ENCODE data around the gene DVL1. TPM values are rescaled to one million over a fixed set of nuclear protein-coding genes. Genes with fewer than 3 reads are reported as not detected.

The DVL1 gene
- total RNA-seq, 1 experiment from 2014 or later = 107 TPM

DNA sequence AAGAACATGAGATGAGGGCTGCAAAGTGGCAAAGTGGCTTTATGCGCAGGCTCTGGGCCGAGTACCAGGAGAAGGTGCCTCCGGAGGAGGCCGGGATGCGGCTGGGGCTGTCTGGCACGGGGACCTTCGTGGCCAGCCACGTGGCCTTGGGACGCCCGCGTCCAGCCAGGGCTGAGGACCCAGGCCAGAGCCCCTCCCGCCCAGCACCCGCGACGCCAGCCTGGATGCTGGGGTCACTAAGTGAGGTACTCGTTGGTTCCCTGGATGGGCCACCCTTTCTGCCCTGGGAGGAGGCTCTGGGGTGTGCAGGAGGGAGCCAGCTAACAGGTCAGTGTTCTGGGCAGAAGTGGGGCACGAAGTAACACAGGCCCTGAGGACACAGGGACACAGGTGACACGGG, 56.4 kb downstream of the DVL1 start:
- no peaks in the 10 kb centered on the region for H3K36me3 ChIP-seq
- DNase-seq = no peak
- H3K9me3 ChIP-seq = no peaks in the 10 kb centered on the region
- no peaks in the 10 kb centered on the region for H3K27me3 ChIP-seq
- no peak overlapping the region for H3K4me3 ChIP-seq

DNA sequence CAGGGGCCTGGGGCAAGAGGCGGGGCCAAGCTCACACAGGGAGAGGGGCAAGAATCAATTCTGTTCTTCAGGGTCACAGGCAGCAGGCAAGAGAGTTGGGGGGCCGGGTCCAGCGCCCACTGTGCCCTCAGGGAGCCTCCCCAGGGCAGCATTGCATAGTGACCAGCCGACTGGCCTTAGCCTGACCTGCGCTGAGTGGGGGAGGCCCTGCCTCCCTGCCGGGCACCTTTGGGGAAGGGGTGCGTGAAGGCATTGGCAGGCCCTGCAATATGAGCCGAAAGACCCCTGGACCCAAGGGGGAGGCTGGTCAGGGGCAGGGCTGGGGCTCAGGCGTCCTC, 56.8 kb downstream of the DVL1 start:
- H3K36me3 ChIP-seq = no peaks in the 10 kb centered on the region
- DNase-seq = no peak
- H3K4me3 ChIP-seq = no peak overlapping the region
- no peaks in the 10 kb centered on the region for H3K9me3 ChIP-seq
- no peaks in the 10 kb centered on the region for H3K27me3 ChIP-seq

DNA sequence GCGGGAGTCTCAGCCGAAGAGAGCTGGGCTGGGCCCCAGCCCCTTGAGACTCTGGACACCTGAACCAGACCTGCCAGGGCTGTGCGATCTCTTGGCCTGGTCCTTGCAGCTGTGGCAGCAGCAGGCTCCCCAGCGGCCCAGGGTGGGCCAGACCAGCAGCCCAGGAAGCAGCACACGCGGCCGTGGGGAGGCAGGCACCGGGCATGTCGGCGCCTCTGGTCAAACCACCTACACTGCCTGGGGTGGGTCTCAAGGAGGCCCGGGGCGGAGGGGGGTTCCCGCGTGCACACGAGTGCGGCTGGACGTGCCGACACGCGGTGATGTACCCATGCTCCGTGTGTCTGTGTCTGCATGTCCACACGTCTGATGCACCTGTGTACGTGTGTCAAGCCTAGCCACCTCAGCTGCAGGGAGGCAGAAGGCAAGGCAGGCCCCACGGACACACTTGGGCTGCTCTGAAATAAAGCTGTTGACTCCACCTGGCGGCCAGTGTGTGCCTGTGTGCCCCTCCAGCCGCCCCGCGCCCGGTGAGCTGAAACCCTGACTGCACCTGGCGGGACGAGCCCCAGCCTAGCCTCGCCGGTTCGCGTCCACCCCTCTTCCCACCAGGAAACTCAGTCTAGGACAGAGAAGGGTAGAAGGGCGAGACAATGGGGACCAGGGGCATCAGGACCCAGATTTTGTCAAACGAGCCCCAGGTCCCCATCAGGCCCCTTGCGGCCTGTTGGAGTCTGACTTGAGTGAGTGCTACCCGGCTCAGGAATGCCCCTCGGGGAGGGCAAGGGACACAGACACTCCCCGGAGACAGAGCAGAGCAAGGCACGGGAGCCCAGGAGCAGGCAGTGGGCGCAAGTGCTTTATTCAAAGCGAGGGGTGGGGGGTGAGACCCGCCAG, 57.4 kb downstream of the DVL1 start:
- Histone ChIP-seq H3K27me3 (no peaks in the 10 kb centered on the region), H3K4me3 (no peak overlapping the region), H3K36me3 (no peaks in the 10 kb centered on the region), H3K9me3 (no peaks in the 10 kb centered on the region)
- peak; percentile 38 for DNase-seq

DNA sequence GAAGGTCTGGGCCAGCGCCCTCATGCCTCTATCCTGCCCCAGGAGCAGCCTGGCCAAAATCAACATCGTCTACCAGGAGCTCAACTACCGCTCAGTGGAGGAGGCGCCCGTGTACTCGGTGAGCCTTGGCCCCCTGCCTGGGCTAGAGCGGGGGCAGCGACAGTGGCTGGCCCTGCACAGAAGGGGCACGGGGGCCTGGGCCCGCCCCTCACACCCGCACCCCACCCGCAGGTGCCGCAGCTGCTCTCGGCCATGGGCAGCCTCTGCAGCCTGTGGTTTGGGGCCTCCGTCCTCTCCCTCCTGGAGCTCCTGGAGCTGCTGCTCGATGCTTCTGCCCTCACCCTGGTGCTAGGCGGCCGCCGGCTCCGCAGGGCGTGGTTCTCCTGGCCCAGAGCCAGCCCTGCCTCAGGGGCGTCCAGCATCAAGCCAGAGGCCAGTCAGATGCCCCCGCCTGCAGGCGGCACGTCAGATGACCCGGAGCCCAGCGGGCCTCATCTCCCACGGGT, 58.1 kb downstream of the DVL1 start:
- Histone ChIP-seq H3K27me3 (no peaks in the 10 kb centered on the region), H3K4me3 (no peak overlapping the region), H3K9me3 (no peaks in the 10 kb centered on the region), H3K36me3 (no peaks in the 10 kb centered on the region)
- no peak for DNase-seq

DNA sequence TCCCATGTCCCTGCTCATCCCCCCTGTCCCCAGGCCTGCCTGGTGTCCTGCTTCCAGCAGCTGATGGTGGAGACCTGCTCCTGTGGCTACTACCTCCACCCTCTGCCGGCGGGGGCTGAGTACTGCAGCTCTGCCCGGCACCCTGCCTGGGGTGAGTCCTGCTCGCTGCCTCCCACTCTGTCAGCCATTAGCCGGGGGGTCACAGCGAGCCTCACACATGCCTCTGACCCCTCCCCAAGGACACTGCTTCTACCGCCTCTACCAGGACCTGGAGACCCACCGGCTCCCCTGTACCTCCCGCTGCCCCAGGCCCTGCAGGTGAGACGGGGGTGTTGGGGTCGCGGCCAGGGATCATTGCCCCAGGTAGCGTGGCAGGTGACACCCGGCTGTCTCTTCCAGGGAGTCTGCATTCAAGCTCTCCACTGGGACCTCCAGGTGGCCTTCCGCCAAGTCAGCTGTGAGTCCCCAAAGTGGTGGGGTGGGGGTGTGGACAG, 58.9 kb downstream of the DVL1 start:
- Histone ChIP-seq H3K4me3 (no peak overlapping the region), H3K27me3 (no peaks in the 10 kb centered on the region), H3K9me3 (no peaks in the 10 kb centered on the region), H3K36me3 (no peaks in the 10 kb centered on the region)
- DNase-seq = peak; percentile 62

DNA sequence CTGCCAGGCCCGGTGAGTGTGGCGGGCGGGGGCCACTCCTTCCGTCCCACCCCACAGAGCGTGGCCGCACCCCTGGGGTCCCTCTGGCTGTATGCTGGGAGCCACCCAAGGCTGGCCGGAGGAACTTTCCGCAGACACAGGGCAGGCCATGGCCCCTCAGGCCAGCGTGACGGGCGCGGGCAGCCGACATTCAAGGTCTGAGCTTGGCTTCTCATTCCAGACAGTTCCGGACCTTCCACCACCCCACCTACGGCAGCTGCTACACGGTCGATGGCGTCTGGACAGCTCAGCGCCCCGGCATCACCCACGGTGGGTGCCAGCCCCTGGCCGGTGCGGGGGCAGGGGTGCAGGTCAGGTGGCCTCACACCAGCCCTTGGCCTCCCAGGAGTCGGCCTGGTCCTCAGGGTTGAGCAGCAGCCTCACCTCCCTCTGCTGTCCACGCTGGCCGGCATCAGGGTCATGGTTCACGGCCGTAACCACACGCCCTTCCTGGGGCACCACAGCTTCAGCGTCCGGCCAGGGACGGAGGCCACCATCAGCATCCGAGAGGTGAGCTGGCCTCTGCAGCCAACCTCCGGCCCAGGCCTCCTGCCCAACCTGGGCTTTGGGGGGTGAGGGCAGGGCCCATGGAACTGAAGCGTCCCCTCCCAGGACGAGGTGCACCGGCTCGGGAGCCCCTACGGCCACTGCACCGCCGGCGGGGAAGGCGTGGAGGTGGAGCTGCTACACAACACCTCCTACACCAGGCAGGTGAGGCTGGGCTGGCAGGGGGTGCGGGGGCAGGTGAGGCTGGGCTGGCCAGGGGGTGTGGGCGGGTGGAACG, 61.7 kb downstream of the DVL1 start:
- Histone ChIP-seq H3K9me3 (no peaks in the 10 kb centered on the region), H3K27me3 (no peaks in the 10 kb centered on the region), H3K36me3 (no peaks in the 10 kb centered on the region), H3K4me3 (no peak overlapping the region)
- DNase-seq = no peak

DNA sequence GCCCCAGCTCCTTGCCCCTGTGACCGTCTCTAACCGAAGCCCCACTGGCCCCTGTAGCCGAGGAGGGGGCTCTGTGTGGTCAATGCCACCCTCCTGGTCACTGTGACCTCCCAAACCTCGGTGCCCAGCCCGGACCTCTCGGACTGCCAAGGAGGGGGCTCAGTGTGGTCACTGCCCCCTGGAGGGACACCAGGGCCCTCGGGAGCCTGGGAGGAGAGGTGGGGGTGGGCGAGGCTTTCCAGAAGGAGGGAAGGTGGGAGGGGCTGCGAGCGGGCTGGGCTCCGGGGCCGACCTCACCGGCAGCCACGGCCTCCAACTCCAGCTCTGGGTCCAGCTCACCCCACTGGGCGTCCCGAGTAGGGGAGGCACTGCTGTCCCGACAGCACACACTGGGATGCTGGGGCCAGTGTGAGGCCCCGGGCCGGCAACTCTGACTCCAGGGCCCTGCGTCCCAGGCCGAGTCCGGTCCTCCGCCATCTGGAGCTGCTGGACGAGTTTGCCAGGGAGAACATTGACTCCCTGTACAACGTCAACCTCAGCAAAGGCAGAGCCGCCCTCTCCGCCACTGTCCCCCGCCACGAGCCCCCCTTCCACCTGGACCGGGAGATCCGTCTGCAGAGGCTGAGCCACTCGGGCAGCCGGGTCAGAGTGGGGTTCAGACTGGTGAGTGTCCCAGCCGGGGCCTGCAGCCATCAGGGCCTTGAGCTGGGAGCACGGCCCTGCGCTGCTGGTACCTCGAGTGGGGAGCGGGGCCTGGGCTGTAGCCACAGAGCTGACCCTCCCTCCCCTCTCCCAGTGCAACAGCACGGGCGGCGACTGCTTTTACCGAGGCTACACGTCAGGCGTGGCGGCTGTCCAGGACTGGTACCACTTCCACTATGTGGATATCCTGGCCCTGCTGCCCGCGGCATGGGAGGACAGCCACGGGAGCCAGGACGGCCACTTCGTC, 62.6 kb downstream of the DVL1 start:
- no peaks in the 10 kb centered on the region for H3K36me3 ChIP-seq
- no peaks in the 10 kb centered on the region for H3K9me3 ChIP-seq
- no peak overlapping the region for H3K4me3 ChIP-seq
- no peaks in the 10 kb centered on the region for H3K27me3 ChIP-seq
- no peak for DNase-seq

DNA sequence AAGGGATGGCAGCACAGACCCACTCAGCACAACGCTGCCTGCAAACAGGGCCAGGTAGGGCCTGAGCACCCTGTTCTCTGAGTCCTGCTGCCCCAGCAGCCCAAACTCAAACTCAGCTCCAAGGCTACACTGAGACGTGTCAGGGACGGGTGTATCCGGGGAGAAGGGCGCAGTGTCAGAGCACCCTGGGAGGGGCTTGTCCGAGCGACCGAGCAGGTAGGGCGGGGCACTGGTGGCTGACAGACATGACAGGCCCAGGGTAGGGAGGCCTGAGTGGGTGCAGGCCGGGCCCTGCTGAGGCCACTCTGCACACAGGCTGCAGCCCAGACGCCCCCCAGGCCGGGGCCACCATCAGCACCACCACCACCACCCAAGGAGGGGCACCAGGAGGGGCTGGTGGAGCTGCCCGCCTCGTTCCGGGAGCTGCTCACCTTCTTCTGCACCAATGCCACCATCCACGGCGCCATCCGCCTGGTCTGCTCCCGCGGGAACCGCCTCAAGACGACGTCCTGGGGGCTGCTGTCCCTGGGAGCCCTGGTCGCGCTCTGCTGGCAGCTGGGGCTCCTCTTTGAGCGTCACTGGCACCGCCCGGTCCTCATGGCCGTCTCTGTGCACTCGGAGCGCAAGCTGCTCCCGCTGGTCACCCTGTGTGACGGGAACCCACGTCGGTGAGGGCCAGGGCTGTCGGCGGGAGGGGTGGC, 63.5 kb downstream of the DVL1 start:
- Histone ChIP-seq H3K36me3 (no peaks in the 10 kb centered on the region), H3K9me3 (no peaks in the 10 kb centered on the region), H3K4me3 (no peak overlapping the region), H3K27me3 (no peaks in the 10 kb centered on the region)
- DNase-seq = no peak

Other genes starting within 250 kb of the DVL1 start
- gene C1orf159, start 233.3 kb downstream of the DVL1 start, total RNA-seq (2014; rRNA removed; shearing (Covaris generic); ENCODE audit: low replicate concordance) = 7.3 and 18.2 TPM in 2 replicates
- not detected in 2 replicates for gene TTLL10, start 175.5 kb downstream of the DVL1 start, total RNA-seq (2014; rRNA removed; shearing (Covaris generic); ENCODE audit: low replicate concordance)
- not detected in 2 replicates for gene TNFRSF18, start 142.8 kb downstream of the DVL1 start, total RNA-seq (2014; rRNA removed; shearing (Covaris generic); ENCODE audit: low replicate concordance)
- not detected in 2 replicates for gene TNFRSF4, start 135.3 kb downstream of the DVL1 start, total RNA-seq (2014; rRNA removed; shearing (Covaris generic); ENCODE audit: low replicate concordance)
- 93.0 and 126 TPM in 2 replicates for gene SDF4, start 117.4 kb downstream of the DVL1 start, total RNA-seq (2014; rRNA removed; shearing (Covaris generic); ENCODE audit: low replicate concordance)
- gene B3GALT6, start 117.2 kb downstream of the DVL1 start, total RNA-seq (2014; rRNA removed; shearing (Covaris generic); ENCODE audit: low replicate concordance) = 36.6 and 37.4 TPM in 2 replicates
- 0.26 TPM in 1 of 2 replicates, not detected in the other for gene C1QTNF12, start 102.7 kb downstream of the DVL1 start, total RNA-seq (2014; rRNA removed; shearing (Covaris generic); ENCODE audit: low replicate concordance)
- gene UBE2J2, start 75.6 kb downstream of the DVL1 start, total RNA-seq (2014; rRNA removed; shearing (Covaris generic); ENCODE audit: low replicate concordance) = 66.2 and 94.1 TPM in 2 replicates
- 0.20 and 2.5 TPM in 2 replicates for gene SCNN1D, start 69.0 kb downstream of the DVL1 start, total RNA-seq (2014; rRNA removed; shearing (Covaris generic); ENCODE audit: low replicate concordance)
- 20.0 and 24.2 TPM in 2 replicates for gene ACAP3, start 41.5 kb downstream of the DVL1 start, total RNA-seq (2014; rRNA removed; shearing (Covaris generic); ENCODE audit: low replicate concordance)
- 46.7 and 53.3 TPM in 2 replicates for gene PUSL1, start 40.8 kb downstream of the DVL1 start, total RNA-seq (2014; rRNA removed; shearing (Covaris generic); ENCODE audit: low replicate concordance)
- 55.9 and 70.5 TPM in 2 replicates for gene INTS11, start 24.8 kb downstream of the DVL1 start, total RNA-seq (2014; rRNA removed; shearing (Covaris generic); ENCODE audit: low replicate concordance)
- gene CPTP, start 24.6 kb downstream of the DVL1 start, total RNA-seq (2014; rRNA removed; shearing (Covaris generic); ENCODE audit: low replicate concordance) = 18.1 and 31.1 TPM in 2 replicates
- not detected in 2 replicates for gene TAS1R3, start 18.1 kb downstream of the DVL1 start, total RNA-seq (2014; rRNA removed; shearing (Covaris generic); ENCODE audit: low replicate concordance)
- 259 and 316 TPM in 2 replicates for gene MXRA8, start 9.1 kb upstream of the DVL1 start, total RNA-seq (2014; rRNA removed; shearing (Covaris generic); ENCODE audit: low replicate concordance)
- 94.2 and 226 TPM in 2 replicates for gene AURKAIP1, start 25.8 kb upstream of the DVL1 start, total RNA-seq (2014; rRNA removed; shearing (Covaris generic); ENCODE audit: low replicate concordance)
- 45.1 and 47.9 TPM in 2 replicates for gene CCNL2, start 49.9 kb upstream of the DVL1 start, total RNA-seq (2014; rRNA removed; shearing (Covaris generic); ENCODE audit: low replicate concordance)
- 32.0 and 55.2 TPM in 2 replicates for gene MRPL20, start 57.9 kb upstream of the DVL1 start, total RNA-seq (2014; rRNA removed; shearing (Covaris generic); ENCODE audit: low replicate concordance)
- gene ANKRD65, start 71.9 kb upstream of the DVL1 start, total RNA-seq (2014; rRNA removed; shearing (Covaris generic); ENCODE audit: low replicate concordance) = not detected in 2 replicates
- 0.59 and 6.2 TPM in 2 replicates for gene VWA1, start 86.3 kb upstream of the DVL1 start, total RNA-seq (2014; rRNA removed; shearing (Covaris generic); ENCODE audit: low replicate concordance)
- not detected in 2 replicates for gene ATAD3C, start 100.3 kb upstream of the DVL1 start, total RNA-seq (2014; rRNA removed; shearing (Covaris generic); ENCODE audit: low replicate concordance)
- 26.1 and 36.6 TPM in 2 replicates for gene ATAD3B, start 122.3 kb upstream of the DVL1 start, total RNA-seq (2014; rRNA removed; shearing (Covaris generic); ENCODE audit: low replicate concordance)
- gene ATAD3A, start 162.7 kb upstream of the DVL1 start, total RNA-seq (2014; rRNA removed; shearing (Covaris generic); ENCODE audit: low replicate concordance) = 66.9 and 74.6 TPM in 2 replicates
- not detected in 2 replicates for gene TMEM240, start 191.2 kb upstream of the DVL1 start, total RNA-seq (2014; rRNA removed; shearing (Covaris generic); ENCODE audit: low replicate concordance)
- 168 and 203 TPM in 2 replicates for gene SSU72, start 225.4 kb upstream of the DVL1 start, total RNA-seq (2014; rRNA removed; shearing (Covaris generic); ENCODE audit: low replicate concordance)

Measured in MG63 (cell line).